GM12878 (cell line): ENCODE data around the gene CTRB1. TPM values are rescaled to one million over a fixed set of nuclear protein-coding genes. Genes with fewer than 3 reads are reported as not detected.

Experiments used
- ATAC-seq: fragments of 200-7000 bp; cut with Tn5 transposase; 3 replicates; pipeline ENCODE4 v1.9.1; 2020; ENCODE audit warnings: mild to moderate bottlenecking, moderate library complexity
- BruUV-seq: library from RNA; stranded (reverse); fragments of 400-500 nt; replicated peaks from 2 replicates; lab custom pipeline; 2021; lab: Mats Ljungman, UMichigan
- CTCF ChIA-PET: fragments of 300-600 bp; sonication (Branson Sonifier 250); formaldehyde crosslinking; extraction: SDS; loops from one replicate; lab custom pipeline; 2021; ENCODE audit warnings: inconsistent platforms; lab: Yijun Ruan, JAX
- POLR2A ChIA-PET: fragments of 350-600 bp; formaldehyde crosslinking; extraction: SDS; loops from one replicate; lab custom pipeline; 2021; ENCODE audit warnings: inconsistent platforms; lab: Charles Lee
- RAD21 ChIA-PET: fragments of 300-600 bp; sonication (Branson Sonifier 250); formaldehyde crosslinking; loops from one replicate; lab custom pipeline; 2023; ENCODE audit warnings: antibody characterized with exemption; ENCODE audit not compliant: unreplicated experiment; lab: Charles Lee
- SMC1A ChIA-PET: fragments of 300-600 bp; sonication (Branson Sonifier 250); formaldehyde crosslinking; loops from one replicate; lab custom pipeline; 2023; ENCODE audit not compliant: unreplicated experiment, uncharacterized antibody; lab: Charles Lee
- DNase-seq: peaks from one replicate; pipeline ENCODE4 v3.0.0-alpha.2; 2011; ENCODE audit warnings: low read depth, low spot score
- FAIRE-seq: peaks from 3 replicates; lab custom pipeline; 2011; peaks lifted over from hg19 to GRCh38; lab: Jason Lieb, UNC
- H2AFZ ChIP-seq: 2 replicates; pipeline ENCODE4 v1.6.0; 2011; ENCODE audit warnings: low read depth, low read length, control low read depth; ENCODE audit not compliant: control insufficient read depth
- H3K27ac ChIP-seq: 2 replicates; pipeline ENCODE4 v1.5.1; 2011; ENCODE audit warnings: control low read depth; ENCODE audit not compliant: control insufficient read depth, insufficient read depth
- H3K27me3 ChIP-seq, 2 experiments: replicated peaks in 1 of 2; 2 replicates each; pipeline versions ENCODE4 v1.6.0 to v1.6.1; 2011; ENCODE audit warnings: low read length in 1 of 2; ENCODE audit not compliant: control insufficient read depth in 2 of 2, insufficient read depth in 2 of 2
- H3K36me3 ChIP-seq, 2 experiments: 2 replicates each; pipeline ENCODE4 v1.5.1; 2011; ENCODE audit warnings: low read length in 1 of 2; ENCODE audit not compliant: control insufficient read depth in 2 of 2, insufficient read depth in 2 of 2
- H3K4me1 ChIP-seq: 2 replicates; pipeline ENCODE4 v1.6.1; 2011; ENCODE audit warnings: mild to moderate bottlenecking, low read length, moderate library complexity, mixed read lengths; ENCODE audit not compliant: control insufficient read depth, insufficient read depth
- H3K4me2 ChIP-seq: 2 replicates; pipeline ENCODE4 v1.6.0; 2011; ENCODE audit warnings: control low read depth; ENCODE audit not compliant: control insufficient read depth, insufficient read depth
- H3K4me3 ChIP-seq: fragments of 200-600 bp; sonication (generic); 2 replicates; pipeline ENCODE4 v1.5.1; 2016
- H3K79me2 ChIP-seq: 2 replicates; pipeline ENCODE4 v1.6.0; 2011; ENCODE audit warnings: low read length; ENCODE audit not compliant: control insufficient read depth, insufficient read depth
- H3K9ac ChIP-seq: 2 replicates; pipeline ENCODE4 v1.8.0; 2011; ENCODE audit warnings: low read length, control low read depth, mixed read lengths; ENCODE audit not compliant: control insufficient read depth, insufficient read depth
- H3K9me3 ChIP-seq: replicated peaks from 3 replicates; pipeline ENCODE4 v1.5.1; 2011; ENCODE audit warnings: mild to moderate bottlenecking, low read length; ENCODE audit not compliant: control insufficient read depth, insufficient read depth
- H4K20me1 ChIP-seq: 2 replicates; pipeline ENCODE4 v1.6.0; 2011; ENCODE audit not compliant: control insufficient read depth, insufficient read depth
- BCL11A ChIP-seq: IDR thresholded peaks from 2 replicates; pipeline ENCODE4 v1.6.1; 2011; ENCODE audit warnings: low read depth, low read length
- ETV6 ChIP-seq, 2 experiments: fragments of 450-650 bp in 1 of 2; IDR thresholded peaks in 1 of 2; conservative IDR thresholded peaks in 1 of 2; 2 replicates each; pipeline ENCODE4 v1.6.1; 2014; ENCODE audit warnings: antibody characterized with exemption in 1 of 2, borderline replicate concordance in 1 of 2, low read depth in 1 of 2, mild to moderate bottlenecking in 1 of 2, moderate library complexity in 1 of 2
- NR2C2 ChIP-seq: IDR thresholded peaks from 2 replicates; pipeline ENCODE4 v1.6.1; 2011; ENCODE audit warnings: borderline replicate concordance, low read depth; ENCODE audit not compliant: control insufficient read depth, insufficient read length
- RAD21 ChIP-seq: IDR thresholded peaks from 2 replicates; pipeline ENCODE4 v1.6.1; 2011; ENCODE audit warnings: mild to moderate bottlenecking, low read depth, low read length, moderate library complexity; ENCODE audit not compliant: insufficient read depth
- SUPT20H ChIP-seq: IDR thresholded peaks from 2 replicates; pipeline ENCODE4 v1.6.1; 2011; ENCODE audit warnings: low read depth, mild to moderate bottlenecking, low read length, moderate library complexity, borderline replicate concordance; ENCODE audit not compliant: control insufficient read depth
- TCF7 ChIP-seq: IDR thresholded peaks from 2 replicates; pipeline ENCODE4 v1.6.1; 2014; ENCODE audit warnings: antibody characterized with exemption, borderline replicate concordance
- YY1 ChIP-seq: IDR thresholded peaks from 2 replicates; pipeline ENCODE4 v1.6.1; 2011; ENCODE audit warnings: low read depth, mild to moderate bottlenecking, low read length
- WGBS: methylation state at CpG from one replicate; pipeline ENCODE4 v1.1.6; 2016; ENCODE audit warnings: low lambda C conversion rate; ENCODE audit not compliant: insufficient replicate concordance, insufficient coverage; ENCODE audit errors: missing lambda C conversion rate; 5-methylcytosine and 5-hydroxymethylcytosine counted together
- in situ Hi-C: fragments of 300-500 bp; cut with MboI; formaldehyde crosslinking; loops from 9 replicates; pipeline ENCODE4 v1.14.3; 2018; ENCODE audit warnings: mixed read lengths
- intact Hi-C: fragments of 100-400 bp; cut with micrococcal nuclease; formaldehyde crosslinking; loops from one replicate; pipeline ENCODE4 v1.14.2; 2022; ENCODE audit not compliant: unreplicated experiment
- polyA plus RNA-seq, 11 experiments: library from polyadenylated mRNA; depleted of rRNA in 4 of 11; unstranded in 6 of 11; stranded (reverse) in 5 of 11; fragments of >200 nt; fragmentation: Nextera tagmentation in 4 of 11; fragmentation: Illumina TruSeq in 1 of 11; extraction: Ambion mirVana in 4 of 11; extraction: Trizol in 1 of 11; gene quantifications; 1 replicate in 1 of 11; 2 replicates in 10 of 11; pipeline versions ENCODE4 v1.2.1 to v1.2.3, GENCODE V29; 2011 to 2016; ENCODE audit warnings: inconsistent platforms in 2 of 11, missing spikeins in 2 of 11, low read depth in 1 of 11
- total RNA-seq, 4 experiments: library from RNA; depleted of rRNA in 3 of 4; stranded (reverse); fragments of >200 nt in 3 of 4; fragmentation: Illumina TruSeq in 1 of 4; extraction: Trizol in 1 of 4; gene quantifications; 2 replicates each; pipeline versions ENCODE4 v1.2.1 to v1.2.3, GENCODE V29; 2013 to 2021
- TF ChIP-seq, protein P1 (sequence below): fragments of 150-350 bp; IDR thresholded peaks from 2 replicates; pipeline ENCODE4 v1.6.1; 2014; ENCODE audit warnings: mild to moderate bottlenecking, low read depth, low read length
- TF ChIP-seq, protein P2 (sequence below): fragments of 450-650 bp; IDR thresholded peaks from 2 replicates; pipeline ENCODE4 v1.6.1; 2018; ENCODE audit warnings: borderline replicate concordance, mild to moderate bottlenecking; ENCODE audit not compliant: partially characterized antibody

CTRB1 gene
- total and polyA plus RNA-seq, 10 of the 15 experiments (the other 5 are each of a cell fraction or from before 2014, with no cell fraction given): 0.28 to 4.4 TPM; not detected in 8

DNA sequence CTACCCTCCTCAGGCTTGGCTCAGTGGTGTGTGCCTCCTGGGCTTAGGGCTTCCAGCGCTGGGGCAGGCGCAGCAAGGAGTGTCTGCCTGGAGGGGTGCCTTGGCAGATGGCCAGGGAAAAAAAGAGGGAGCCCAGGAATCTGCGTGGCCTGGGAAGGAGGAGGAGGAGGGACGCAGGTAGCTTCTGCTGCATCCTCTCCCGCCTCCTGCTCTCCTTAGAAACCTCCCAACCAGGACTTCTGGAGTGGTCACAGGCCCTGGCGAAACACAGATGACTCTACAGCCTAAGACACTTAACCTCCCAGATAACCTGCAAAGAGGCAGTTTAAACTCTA, 40.0 kb downstream of the CTRB1 start:
- in situ Hi-C loops: no loop called here
- Histone ChIP-seq H3K27ac (no peak overlapping the region), H3K4me1 (peaks cover 6% of the 10 kb centered on the region; the same call in 1 of the 2 replicates), H3K4me2 (no peak overlapping the region), H3K4me3 (no peak overlapping the region), H3K9me3 (no peaks in the 10 kb centered on the region), H3K27me3 (no peaks in the 10 kb centered on the region), H4K20me1 (0 out of 2 replicates have a peak, but pooled peaks cover 4% of the 10 kb centered on the region), H3K36me3 (no peaks in the 10 kb centered on the region), H3K9ac (no peak overlapping the region), H2AFZ (no peak overlapping the region)
- SMC1A ChIA-PET: no interaction called here
- no peak for ATAC-seq
- CTCF ChIA-PET: no interaction called here
- DNase-seq: no peak
- no peak for FAIRE-seq
- no TSS peak for BruUV-seq
- TF ChIP-seq, protein P1, sequence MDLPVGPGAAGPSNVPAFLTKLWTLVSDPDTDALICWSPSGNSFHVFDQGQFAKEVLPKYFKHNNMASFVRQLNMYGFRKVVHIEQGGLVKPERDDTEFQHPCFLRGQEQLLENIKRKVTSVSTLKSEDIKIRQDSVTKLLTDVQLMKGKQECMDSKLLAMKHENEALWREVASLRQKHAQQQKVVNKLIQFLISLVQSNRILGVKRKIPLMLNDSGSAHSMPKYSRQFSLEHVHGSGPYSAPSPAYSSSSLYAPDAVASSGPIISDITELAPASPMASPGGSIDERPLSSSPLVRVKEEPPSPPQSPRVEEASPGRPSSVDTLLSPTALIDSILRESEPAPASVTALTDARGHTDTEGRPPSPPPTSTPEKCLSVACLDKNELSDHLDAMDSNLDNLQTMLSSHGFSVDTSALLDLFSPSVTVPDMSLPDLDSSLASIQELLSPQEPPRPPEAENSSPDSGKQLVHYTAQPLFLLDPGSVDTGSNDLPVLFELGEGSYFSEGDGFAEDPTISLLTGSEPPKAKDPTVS: no peak
- no peak for TF ChIP-seq BCL11A
- no peak for TF ChIP-seq NR2C2
- TF ChIP-seq RAD21: no peak
- TF ChIP-seq SUPT20H: no peak
- TF ChIP-seq ETV6 (conservative IDR thresholded peaks at IDR 0.05 in 1 of 2, IDR thresholded peaks at IDR 0.05 in 1 of 2; ENCODE audit: borderline replicate concordance in 1 of 2, low read depth in 1 of 2): no peak
- TF ChIP-seq, protein P2, sequence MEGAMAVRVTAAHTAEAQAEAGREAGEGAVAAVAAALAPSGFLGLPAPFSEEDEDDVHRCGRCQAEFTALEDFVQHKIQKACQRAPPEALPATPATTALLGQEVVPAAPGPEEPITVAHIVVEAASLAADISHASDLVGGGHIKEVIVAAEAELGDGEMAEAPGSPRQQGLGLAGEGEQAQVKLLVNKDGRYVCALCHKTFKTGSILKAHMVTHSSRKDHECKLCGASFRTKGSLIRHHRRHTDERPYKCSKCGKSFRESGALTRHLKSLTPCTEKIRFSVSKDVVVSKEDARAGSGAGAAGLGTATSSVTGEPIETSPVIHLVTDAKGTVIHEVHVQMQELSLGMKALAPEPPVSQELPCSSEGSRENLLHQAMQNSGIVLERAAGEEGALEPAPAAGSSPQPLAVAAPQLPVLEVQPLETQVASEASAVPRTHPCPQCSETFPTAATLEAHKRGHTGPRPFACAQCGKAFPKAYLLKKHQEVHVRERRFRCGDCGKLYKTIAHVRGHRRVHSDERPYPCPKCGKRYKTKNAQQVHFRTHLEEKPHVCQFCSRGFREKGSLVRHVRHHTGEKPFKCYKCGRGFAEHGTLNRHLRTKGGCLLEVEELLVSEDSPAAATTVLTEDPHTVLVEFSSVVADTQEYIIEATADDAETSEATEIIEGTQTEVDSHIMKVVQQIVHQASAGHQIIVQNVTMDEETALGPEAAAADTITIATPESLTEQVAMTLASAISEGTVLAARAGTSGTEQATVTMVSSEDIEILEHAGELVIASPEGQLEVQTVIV: no peak
- no peak for TF ChIP-seq YY1
- TF ChIP-seq TCF7: no peak
- TF ChIP-seq, all 136 proteins: peak for 0
- RAD21 ChIA-PET: interaction anchor here (1.1 kb wide), 1 partner anchor 8 kb away, joined by 3 read pairs; no protein-coding TSS in a partner anchor
- intact Hi-C loops: no loop called here
- POLR2A ChIA-PET: no interaction called here
- H3K79me2 ChIP-seq: no peaks in the 10 kb centered on the region
- WGBS: 83% methylated on average over 3 of the region's 6 CpGs
